ENCODE data around the gene PRR30. TPM values are rescaled to one million over a fixed set of nuclear protein-coding genes. Genes with fewer than 3 reads are reported as not detected.

The PRR30 gene
- total RNA-seq, 6 experiments from 2014 or later = not detected

Other genes starting within 250 kb of the PRR30 start
- 10 to 100 TPM; 17.0 to 20.4 (median 17.7) TPM for gene MAPRE3, start 168.8 kb downstream of the PRR30 start, total RNA-seq (2021; fragmentation: NEBNext Ultra II Directional; extraction: Animal tissue kit (Norgen Biotek cat#: 25700))
- gene TMEM214, start 106.4 kb downstream of the PRR30 start, total RNA-seq (2021; fragmentation: NEBNext Ultra II Directional; extraction: Animal tissue kit (Norgen Biotek cat#: 25700)) = 100 to 1,000 TPM; 119 to 162 (median 144) TPM
- gene AGBL5, start 87.7 kb downstream of the PRR30 start, total RNA-seq (2021; fragmentation: NEBNext Ultra II Directional; extraction: Animal tissue kit (Norgen Biotek cat#: 25700)) = 10 to 100 TPM; 23.5 to 31.4 (median 28.6) TPM
- gene OST4, start 67.8 kb downstream of the PRR30 start, total RNA-seq (2021; fragmentation: NEBNext Ultra II Directional; extraction: Animal tissue kit (Norgen Biotek cat#: 25700)) = 100 to 1,000 TPM; 500 to 565 (median 548) TPM
- 100 to 1,000 TPM; 144 to 208 (median 183) TPM for gene EMILIN1, start 60.8 kb downstream of the PRR30 start, total RNA-seq (2021; fragmentation: NEBNext Ultra II Directional; extraction: Animal tissue kit (Norgen Biotek cat#: 25700))
- 1 to 10 TPM; 1.0 to 1.7 (median 1.6) TPM for gene KHK, start 52.6 kb downstream of the PRR30 start, total RNA-seq (2021; fragmentation: NEBNext Ultra II Directional; extraction: Animal tissue kit (Norgen Biotek cat#: 25700))
- under 1 TPM in 1 of 6 experiments, not detected in 5; 0.12 TPM for gene CGREF1, start 20.3 kb downstream of the PRR30 start, total RNA-seq (2021; fragmentation: NEBNext Ultra II Directional; extraction: Animal tissue kit (Norgen Biotek cat#: 25700))
- not detected for gene ABHD1, start 15.6 kb downstream of the PRR30 start, total RNA-seq (2021; fragmentation: NEBNext Ultra II Directional; extraction: Animal tissue kit (Norgen Biotek cat#: 25700))
- 10 to 100 TPM; 43.4 to 50.7 (median 46.4) TPM for gene PREB, start 4.8 kb downstream of the PRR30 start, total RNA-seq (2021; fragmentation: NEBNext Ultra II Directional; extraction: Animal tissue kit (Norgen Biotek cat#: 25700))
- gene TCF23, start 9.6 kb upstream of the PRR30 start, total RNA-seq (2021; fragmentation: NEBNext Ultra II Directional; extraction: Animal tissue kit (Norgen Biotek cat#: 25700)) = not detected
- gene ATRAID, start 72.6 kb upstream of the PRR30 start, total RNA-seq (2021; fragmentation: NEBNext Ultra II Directional; extraction: Animal tissue kit (Norgen Biotek cat#: 25700)) = 100 to 1,000 TPM in 5 of 6 experiments, 10 to 100 TPM in 1; 98.8 to 123 (median 116) TPM
- 10 to 100 TPM; 23.6 to 32.6 (median 25.5) TPM for gene SLC5A6, start 72.9 kb upstream of the PRR30 start, total RNA-seq (2021; fragmentation: NEBNext Ultra II Directional; extraction: Animal tissue kit (Norgen Biotek cat#: 25700))
- 10 to 100 TPM; 38.3 to 46.9 (median 42.8) TPM for gene CAD, start 78.0 kb upstream of the PRR30 start, total RNA-seq (2021; fragmentation: NEBNext Ultra II Directional; extraction: Animal tissue kit (Norgen Biotek cat#: 25700))
- gene SLC30A3, start 123.6 kb upstream of the PRR30 start, total RNA-seq (2021; fragmentation: NEBNext Ultra II Directional; extraction: Animal tissue kit (Norgen Biotek cat#: 25700)) = not detected
- not detected for gene DNAJC5G, start 136.0 kb upstream of the PRR30 start, total RNA-seq (2021; fragmentation: NEBNext Ultra II Directional; extraction: Animal tissue kit (Norgen Biotek cat#: 25700))
- gene TRIM54, start 143.0 kb upstream of the PRR30 start, total RNA-seq (2021; fragmentation: NEBNext Ultra II Directional; extraction: Animal tissue kit (Norgen Biotek cat#: 25700)) = not detected
- gene UCN, start 169.0 kb upstream of the PRR30 start, total RNA-seq (2021; fragmentation: NEBNext Ultra II Directional; extraction: Animal tissue kit (Norgen Biotek cat#: 25700)) = under 1 TPM; 0.46 to 0.88 (median 0.73) TPM
- 10 to 100 TPM; 72.5 to 89.8 (median 83.5) TPM for gene MPV17, start 183.7 kb upstream of the PRR30 start, total RNA-seq (2021; fragmentation: NEBNext Ultra II Directional; extraction: Animal tissue kit (Norgen Biotek cat#: 25700))
- gene GTF3C2, start 217.4 kb upstream of the PRR30 start, total RNA-seq (2021; fragmentation: NEBNext Ultra II Directional; extraction: Animal tissue kit (Norgen Biotek cat#: 25700)) = 10 to 100 TPM; 42.9 to 53.0 (median 48.4) TPM
- 10 to 100 TPM; 44.5 to 48.4 (median 45.8) TPM for gene EIF2B4, start 230.9 kb upstream of the PRR30 start, total RNA-seq (2021; fragmentation: NEBNext Ultra II Directional; extraction: Animal tissue kit (Norgen Biotek cat#: 25700))
- gene SNX17, start 231.2 kb upstream of the PRR30 start, total RNA-seq (2021; fragmentation: NEBNext Ultra II Directional; extraction: Animal tissue kit (Norgen Biotek cat#: 25700)) = 100 to 1,000 TPM; 140 to 160 (median 150) TPM
- gene ZNF513, start 241.3 kb upstream of the PRR30 start, total RNA-seq (2021; fragmentation: NEBNext Ultra II Directional; extraction: Animal tissue kit (Norgen Biotek cat#: 25700)) = 10 to 100 TPM; 11.9 to 15.3 (median 12.8) TPM